GM19239 (cell line): ENCODE measurements around the gene VPS13A.

Experiments
- DNase-seq: peaks from one replicate; pipeline ENCODE4 v3.0.0; 2011; ENCODE audit warnings: low spot score; ENCODE audit not compliant: insufficient read length
- FAIRE-seq: peaks from 2 replicates; lab custom pipeline; 2011; peaks lifted over from hg19 to GRCh38; lab: Jason Lieb, UNC

The VPS13A gene

GRCh38 chr9:77451507-77451906 is 274.2 kb downstream of the VPS13A start:
- DNase-seq (no peak), FAIRE-seq (no peak)

DNA sequence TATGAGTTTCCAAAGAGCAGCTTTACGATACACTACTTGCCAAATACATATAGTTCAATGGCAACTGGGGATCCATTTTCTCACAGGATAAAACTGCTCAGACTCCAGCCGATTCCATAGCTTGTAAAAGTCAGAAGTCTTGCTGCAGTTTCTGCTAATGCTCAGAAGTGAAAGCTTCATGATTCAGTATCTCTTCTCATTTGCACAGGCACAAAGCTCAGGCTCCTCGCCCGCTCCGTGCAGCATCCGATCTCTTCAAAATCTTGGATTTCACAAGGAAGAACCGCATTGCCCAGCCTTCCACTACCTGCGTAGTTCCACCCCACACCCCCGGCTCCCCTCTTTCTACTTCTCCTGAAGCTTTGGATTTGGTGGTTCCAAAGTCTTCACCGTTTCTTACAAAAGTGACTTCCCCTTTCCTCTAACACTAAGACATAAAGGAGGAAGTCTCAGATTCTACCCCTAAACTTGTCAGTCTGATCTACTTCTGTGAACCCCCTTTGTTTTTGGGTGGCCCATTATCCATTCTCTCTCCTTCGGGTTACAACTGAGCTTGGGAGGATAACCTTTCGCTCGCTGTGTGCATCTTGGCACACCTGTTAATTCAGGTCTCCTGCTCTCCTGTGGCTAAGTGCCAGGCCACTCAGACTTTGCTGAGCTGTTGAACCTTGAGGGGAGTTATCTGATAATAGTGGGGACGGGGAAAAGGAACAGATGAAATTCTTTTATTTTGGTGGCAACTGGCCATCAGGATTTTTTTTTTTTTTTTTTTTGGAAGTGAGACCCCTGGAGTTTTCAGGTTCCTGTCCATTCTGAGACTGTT is 276.7 kb downstream of the VPS13A start:
- DNase-seq (no peak), FAIRE-seq (no peak)

- DNase-seq (no peak), FAIRE-seq (no peak)
Observed at GRCh38 chr9:77454663-77455062, 277.3 kb downstream of the VPS13A start.

DNA sequence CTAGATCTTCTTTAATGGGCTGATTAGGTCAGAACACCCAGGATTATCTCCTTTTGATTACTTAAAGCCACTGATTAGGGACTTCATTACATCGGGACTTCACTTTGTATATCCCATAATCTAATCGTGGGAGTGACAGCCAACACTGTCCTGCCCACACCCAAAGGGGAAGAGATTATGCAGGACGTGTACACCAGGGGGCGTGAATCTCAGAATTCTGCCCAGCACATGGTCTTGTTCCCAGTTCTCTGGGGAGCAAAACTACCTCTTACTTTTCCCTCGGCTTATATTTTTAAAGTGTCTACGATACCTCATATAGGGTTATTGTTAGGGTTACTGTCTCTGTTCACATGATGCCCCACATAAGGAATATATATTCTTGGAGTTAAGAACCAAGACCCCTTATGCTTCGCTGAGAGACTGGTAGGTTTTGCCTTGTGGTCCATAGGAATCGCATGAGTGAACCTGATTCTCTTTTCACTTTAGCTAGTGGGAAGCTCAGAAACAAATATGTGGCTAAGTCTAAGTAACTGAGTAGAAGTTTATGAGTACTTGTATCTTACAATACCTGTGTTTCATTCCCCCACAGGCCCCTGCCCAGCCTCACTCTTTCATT is 278.1 kb downstream of the VPS13A start:
- no peak for FAIRE-seq
- DNase-seq = no peak

- DNase-seq (peak; percentile 67), FAIRE-seq (peak; percentile 89)
Observed at GRCh38 chr9:77456829-77457437, 279.6 kb downstream of the VPS13A start.

DNA sequence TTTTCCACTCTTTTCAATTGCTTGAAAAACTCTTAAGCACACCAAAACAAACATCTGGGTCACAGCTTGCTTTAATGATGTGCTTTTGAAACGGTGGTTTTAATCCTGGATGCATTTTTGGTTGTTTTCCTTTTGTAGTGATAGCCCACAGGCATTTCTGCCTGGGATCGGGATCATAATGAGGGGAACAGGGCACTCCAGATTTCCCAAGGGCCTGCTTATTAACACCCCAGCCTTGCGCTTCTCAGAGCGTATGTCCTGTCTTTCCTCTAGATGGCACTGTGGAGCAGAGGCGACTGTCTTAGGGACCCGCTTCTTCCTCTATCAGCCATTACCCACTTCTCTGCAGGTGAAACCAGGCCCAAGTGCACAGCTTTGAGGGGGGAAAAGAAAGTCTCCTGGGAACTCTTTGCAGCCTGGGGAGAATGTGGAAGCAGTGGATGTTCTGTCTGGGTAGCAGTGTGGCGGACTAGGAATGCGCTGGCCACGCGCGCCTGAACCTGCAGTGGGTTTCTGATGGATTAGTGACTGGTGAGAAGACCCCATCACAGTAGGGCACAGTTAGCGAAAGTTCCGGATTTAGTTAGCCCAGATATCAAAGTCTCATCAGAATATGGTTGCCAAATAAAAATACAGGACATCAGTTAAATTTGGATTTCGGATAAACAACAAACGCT is 280.7 kb downstream of the VPS13A start:
- DNase-seq (peak; percentile 40), FAIRE-seq (no peak)

GRCh38 chr9:77460938-77461337 is 283.6 kb downstream of the VPS13A start:
- DNase-seq (no peak), FAIRE-seq (no peak)

- FAIRE-seq = no peak
- no peak for DNase-seq
Observed at GRCh38 chr9:77462066-77462465, 284.7 kb downstream of the VPS13A start.

- no peak for DNase-seq
- no peak for FAIRE-seq
Observed at GRCh38 chr9:77463151-77463550, 285.8 kb downstream of the VPS13A start.

GRCh38 chr9:77464661-77465060 is 287.3 kb downstream of the VPS13A start:
- no peak for FAIRE-seq

DNA sequence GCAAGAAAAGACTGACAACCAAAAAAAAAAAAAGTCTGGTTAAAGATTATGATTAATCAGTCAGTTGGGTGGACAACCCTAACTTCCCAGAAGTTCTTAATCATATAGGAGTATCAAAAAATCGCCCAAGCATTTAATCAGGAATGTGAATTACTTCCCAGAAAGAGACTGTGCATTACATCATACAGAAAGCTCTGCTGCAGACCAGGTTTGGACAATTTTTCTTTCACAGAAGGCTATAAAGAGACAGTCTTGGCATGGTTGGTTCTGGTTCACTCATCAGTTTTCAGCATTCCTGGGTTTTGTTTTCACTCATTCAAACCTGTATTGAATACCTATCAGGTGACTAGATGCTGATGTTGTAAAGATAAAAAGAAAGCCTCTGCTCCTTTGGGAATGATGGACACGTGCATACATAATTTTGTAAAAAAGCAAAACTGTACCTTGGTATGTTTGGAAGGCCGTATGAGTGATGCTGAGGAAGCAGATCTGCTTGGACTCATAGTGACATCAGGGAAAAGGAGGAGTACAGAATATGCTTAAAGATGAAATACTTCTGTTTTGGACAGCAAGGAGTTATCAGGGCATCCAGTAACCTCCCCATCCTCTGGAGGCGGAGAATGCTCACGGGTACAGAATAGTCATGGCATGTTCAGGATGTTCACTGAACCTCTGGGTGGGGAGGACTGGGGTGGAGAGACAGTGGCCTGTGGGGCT is 292.3 kb downstream of the VPS13A start:
- DNase-seq (no peak), FAIRE-seq (no peak)

More at GRCh38 chr9:77464661-77465060, 287.3 kb downstream of the VPS13A start:
- DNase-seq = no peak
